Keratinocyte (primary cell): ENCODE data around the gene GEN1. TPM values are rescaled to one million over a fixed set of nuclear protein-coding genes. Genes with fewer than 3 reads are reported as not detected.

Source experiments
- DNase-seq: peaks from one replicate; pipeline ENCODE4 v3.0.0-alpha.2; 2011; ENCODE audit warnings: low read depth, missing footprints, low spot score
- FAIRE-seq: peaks from 2 replicates; lab custom pipeline; 2011; peaks lifted over from hg19 to GRCh38; lab: Jason Lieb, UNC
- H2AFZ ChIP-seq: 2 replicates; pipeline ENCODE4 v1.6.0; 2012; ENCODE audit warnings: low read length, control low read depth, inconsistent platforms; ENCODE audit not compliant: control insufficient read depth
- H3K27ac ChIP-seq: 2 replicates; pipeline ENCODE4 v1.5.1; 2011; ENCODE audit warnings: low read length; ENCODE audit not compliant: control insufficient read depth, insufficient read depth
- H3K27me3 ChIP-seq: 3 replicates; pipeline ENCODE4 v1.6.0; 2011; ENCODE audit warnings: low read length; ENCODE audit not compliant: control insufficient read depth, insufficient read depth; ENCODE audit errors: extremely low read depth
- H3K36me3 ChIP-seq, 2 experiments: 2 replicates in 1 of 2; 3 replicates in 1 of 2; pipeline ENCODE4 v1.5.1; 2011; ENCODE audit warnings: low read length in 2 of 2, mild to moderate bottlenecking in 1 of 2; ENCODE audit not compliant: control insufficient read depth in 2 of 2, insufficient read depth in 2 of 2; ENCODE audit errors: extremely low read depth in 1 of 2
- H3K4me1 ChIP-seq: 3 replicates; pipeline ENCODE4 v1.5.1; 2011; ENCODE audit warnings: low read length; ENCODE audit not compliant: control insufficient read depth, insufficient read depth; ENCODE audit errors: extremely low read depth
- H3K4me2 ChIP-seq: 3 replicates; pipeline ENCODE4 v1.6.0; 2011; ENCODE audit warnings: low read depth, low read length; ENCODE audit not compliant: control insufficient read depth, insufficient read depth; ENCODE audit errors: extremely low read depth
- H3K4me3 ChIP-seq, 3 experiments: fragments of 200-600 bp in 1 of 3; sonication (generic) in 1 of 3; 2 replicates in 2 of 3; 3 replicates in 1 of 3; pipeline ENCODE4 v1.5.1; 2011 to 2016; ENCODE audit warnings: low read length in 3 of 3, mild to moderate bottlenecking in 3 of 3, control low read depth in 2 of 3, inconsistent platforms in 1 of 3, low read depth in 1 of 3, mixed read lengths in 1 of 3, mixed run types in 1 of 3, moderate library complexity in 1 of 3; ENCODE audit not compliant: control insufficient read depth in 2 of 3, insufficient read depth in 2 of 3; ENCODE audit errors: extremely low read depth in 1 of 3
- H3K79me2 ChIP-seq: 2 replicates; pipeline ENCODE4 v1.6.0; 2012; ENCODE audit warnings: low read length; ENCODE audit not compliant: control insufficient read depth, insufficient read depth
- H3K9ac ChIP-seq: 3 replicates; pipeline ENCODE4 v1.6.0; 2011; ENCODE audit warnings: low read length; ENCODE audit not compliant: control insufficient read depth, insufficient read depth; ENCODE audit errors: extremely low read depth
- H3K9me1 ChIP-seq: 3 replicates; pipeline ENCODE4 v1.6.0; 2011; ENCODE audit warnings: low read length; ENCODE audit not compliant: control insufficient read depth, insufficient read depth; ENCODE audit errors: extremely low read depth
- H3K9me3 ChIP-seq: 2 replicates; pipeline ENCODE4 v1.5.1; 2012; ENCODE audit warnings: low read depth, low read length; ENCODE audit not compliant: control insufficient read depth
- H4K20me1 ChIP-seq: 3 replicates; pipeline ENCODE4 v1.6.0; 2011; ENCODE audit warnings: low read length; ENCODE audit not compliant: control insufficient read depth, insufficient read depth; ENCODE audit errors: extremely low read depth
- EZH2 ChIP-seq: IDR thresholded peaks from one replicate; pipeline ENCODE4 v1.6.1; 2012; ENCODE audit warnings: inconsistent platforms, mild to moderate bottlenecking, low read length, moderate library complexity
- dilution Hi-C: fragments of 300-500 bp; cut with MboI; formaldehyde crosslinking; loops from one replicate; pipeline ENCODE4 v1.7.0; 2020; ENCODE audit warnings: low sequenced_read_pairs; ENCODE audit not compliant: extremely low pct_ligation_motif_present
- polyA plus RNA-seq, 5 experiments: library from polyadenylated mRNA; depleted of rRNA in 3 of 5; stranded (reverse) in 3 of 5; stranded (forward) in 1 of 5; unstranded in 1 of 5; fragments of >200 nt; gene quantifications; 1 replicate in 1 of 5; 2 replicates in 3 of 5; 3 replicates in 1 of 5; pipeline versions ENCODE4 v1.2.1 to v1.2.3, GENCODE V29; 2011 to 2012; ENCODE audit warnings: missing spikeins in 2 of 5, low read depth in 1 of 5, low replicate concordance in 1 of 5
- TF ChIP-seq, protein P1 (sequence below), 3 experiments: IDR thresholded peaks in 1 of 3; conservative IDR thresholded peaks in 1 of 3; optimal IDR thresholded peaks in 1 of 3; 2 replicates in 2 of 3; 3 replicates in 1 of 3; pipeline versions ENCODE3 to v1.5.1; 2011; ENCODE audit warnings: low read length in 3 of 3, mild to moderate bottlenecking in 3 of 3, moderate library complexity in 2 of 3, control low read depth in 1 of 3, inconsistent platforms in 1 of 3; ENCODE audit not compliant: insufficient read depth in 2 of 3; ENCODE audit errors: extremely low read depth in 1 of 3

GEN1 gene
- polyA plus RNA-seq, 1 donor (not counting 4 experiments of a cell fraction or from before 2014, with no cell fraction given), result 17.2 TPM

GRCh38 chr2:17791121-17791816 lies 37.3 kb downstream of the GEN1 start:
- dilution Hi-C loops, result no loop called here
- H3K9ac ChIP-seq, result no peak overlapping the region
- no peaks in the 10 kb centered on the region for H3K9me1 ChIP-seq
- no peaks in the 10 kb centered on the region for H3K4me1 ChIP-seq
- DNase-seq (no peak), FAIRE-seq (no peak)
- H2AFZ ChIP-seq, result no peak overlapping the region
- H3K4me3 ChIP-seq, result no peak overlapping the region
- TF ChIP-seq, protein P1, sequence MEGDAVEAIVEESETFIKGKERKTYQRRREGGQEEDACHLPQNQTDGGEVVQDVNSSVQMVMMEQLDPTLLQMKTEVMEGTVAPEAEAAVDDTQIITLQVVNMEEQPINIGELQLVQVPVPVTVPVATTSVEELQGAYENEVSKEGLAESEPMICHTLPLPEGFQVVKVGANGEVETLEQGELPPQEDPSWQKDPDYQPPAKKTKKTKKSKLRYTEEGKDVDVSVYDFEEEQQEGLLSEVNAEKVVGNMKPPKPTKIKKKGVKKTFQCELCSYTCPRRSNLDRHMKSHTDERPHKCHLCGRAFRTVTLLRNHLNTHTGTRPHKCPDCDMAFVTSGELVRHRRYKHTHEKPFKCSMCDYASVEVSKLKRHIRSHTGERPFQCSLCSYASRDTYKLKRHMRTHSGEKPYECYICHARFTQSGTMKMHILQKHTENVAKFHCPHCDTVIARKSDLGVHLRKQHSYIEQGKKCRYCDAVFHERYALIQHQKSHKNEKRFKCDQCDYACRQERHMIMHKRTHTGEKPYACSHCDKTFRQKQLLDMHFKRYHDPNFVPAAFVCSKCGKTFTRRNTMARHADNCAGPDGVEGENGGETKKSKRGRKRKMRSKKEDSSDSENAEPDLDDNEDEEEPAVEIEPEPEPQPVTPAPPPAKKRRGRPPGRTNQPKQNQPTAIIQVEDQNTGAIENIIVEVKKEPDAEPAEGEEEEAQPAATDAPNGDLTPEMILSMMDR (optimal IDR thresholded peaks at IDR 0.05 in 1 of 3, IDR thresholded peaks at IDR 0.05 in 1 of 3, conservative IDR thresholded peaks at IDR 0.05 in 1 of 3; ENCODE audit: extremely low read depth in 1 of 3, insufficient read depth in 2 of 3, low read length in 3 of 3), result no peak
- no peak for TF ChIP-seq EZH2
- H3K27me3 ChIP-seq, result no peaks in the 10 kb centered on the region
- H4K20me1 ChIP-seq, result no peaks in the 10 kb centered on the region
- no peak overlapping the region for H3K27ac ChIP-seq
- H3K79me2 ChIP-seq, result no peaks in the 10 kb centered on the region
- no peaks in the 10 kb centered on the region for H3K9me3 ChIP-seq
- H3K4me2 ChIP-seq, result no peak overlapping the region
- no peaks in the 10 kb centered on the region for H3K36me3 ChIP-seq

DNA sequence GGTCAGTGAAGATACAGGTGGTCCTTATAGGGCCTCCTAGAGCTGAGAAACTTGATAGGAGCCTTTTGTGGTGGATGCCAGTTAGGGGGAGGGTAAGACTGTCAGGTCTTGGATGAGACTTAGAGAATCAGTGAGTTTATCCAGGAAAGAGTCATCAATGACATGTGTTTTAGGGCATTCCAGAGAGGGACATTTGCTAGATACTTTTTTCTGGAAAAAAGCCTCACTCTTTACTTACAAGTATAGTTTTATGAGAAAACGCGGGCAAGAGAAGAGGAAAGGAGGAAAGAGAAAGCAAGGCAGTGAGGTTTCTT lies 37.8 kb downstream of the GEN1 start:
- Histone ChIP-seq H2AFZ (no peak overlapping the region), H3K4me2 (no peak overlapping the region), H3K9me1 (no peaks in the 10 kb centered on the region), H3K9ac (no peak overlapping the region), H3K4me1 (no peaks in the 10 kb centered on the region), H4K20me1 (no peaks in the 10 kb centered on the region), H3K4me3 (no peak overlapping the region), H3K9me3 (no peaks in the 10 kb centered on the region), H3K27ac (no peak overlapping the region), H3K36me3 (no peaks in the 10 kb centered on the region), H3K27me3 (no peaks in the 10 kb centered on the region), H3K79me2 (no peaks in the 10 kb centered on the region)
- DNase-seq, result no peak
- TF ChIP-seq EZH2, result no peak
- TF ChIP-seq, protein P1 (optimal IDR thresholded peaks at IDR 0.05 in 1 of 3, IDR thresholded peaks at IDR 0.05 in 1 of 3, conservative IDR thresholded peaks at IDR 0.05 in 1 of 3; ENCODE audit: extremely low read depth in 1 of 3, insufficient read depth in 2 of 3, low read length in 3 of 3), result no peak
- FAIRE-seq, result no peak
- dilution Hi-C loops, result no loop called here
